ES-I3 (cell line): ENCODE data around the gene SYNPO2.

Experiments
- H3K36me3 ChIP-seq: 2 replicates; pipeline ENCODE4 v1.6.1; 2013; ENCODE audit warnings: mild to moderate bottlenecking, low read length, control low read depth, moderate library complexity; ENCODE audit not compliant: insufficient read depth
- H3K4me1 ChIP-seq: 2 replicates; pipeline ENCODE4 v1.6.1; 2013; ENCODE audit warnings: mild to moderate bottlenecking, control low read depth, low read length; ENCODE audit not compliant: insufficient read depth
- H3K9ac ChIP-seq: 2 replicates; pipeline ENCODE4 v1.6.1; 2013; ENCODE audit warnings: low read depth, mild to moderate bottlenecking, low read length, moderate library complexity
- H3K9me3 ChIP-seq: 2 replicates; pipeline ENCODE4 v1.6.1; 2013; ENCODE audit warnings: mild to moderate bottlenecking, low read length, moderate library complexity; ENCODE audit not compliant: control insufficient read depth, insufficient read depth

Gene SYNPO2, protein sequence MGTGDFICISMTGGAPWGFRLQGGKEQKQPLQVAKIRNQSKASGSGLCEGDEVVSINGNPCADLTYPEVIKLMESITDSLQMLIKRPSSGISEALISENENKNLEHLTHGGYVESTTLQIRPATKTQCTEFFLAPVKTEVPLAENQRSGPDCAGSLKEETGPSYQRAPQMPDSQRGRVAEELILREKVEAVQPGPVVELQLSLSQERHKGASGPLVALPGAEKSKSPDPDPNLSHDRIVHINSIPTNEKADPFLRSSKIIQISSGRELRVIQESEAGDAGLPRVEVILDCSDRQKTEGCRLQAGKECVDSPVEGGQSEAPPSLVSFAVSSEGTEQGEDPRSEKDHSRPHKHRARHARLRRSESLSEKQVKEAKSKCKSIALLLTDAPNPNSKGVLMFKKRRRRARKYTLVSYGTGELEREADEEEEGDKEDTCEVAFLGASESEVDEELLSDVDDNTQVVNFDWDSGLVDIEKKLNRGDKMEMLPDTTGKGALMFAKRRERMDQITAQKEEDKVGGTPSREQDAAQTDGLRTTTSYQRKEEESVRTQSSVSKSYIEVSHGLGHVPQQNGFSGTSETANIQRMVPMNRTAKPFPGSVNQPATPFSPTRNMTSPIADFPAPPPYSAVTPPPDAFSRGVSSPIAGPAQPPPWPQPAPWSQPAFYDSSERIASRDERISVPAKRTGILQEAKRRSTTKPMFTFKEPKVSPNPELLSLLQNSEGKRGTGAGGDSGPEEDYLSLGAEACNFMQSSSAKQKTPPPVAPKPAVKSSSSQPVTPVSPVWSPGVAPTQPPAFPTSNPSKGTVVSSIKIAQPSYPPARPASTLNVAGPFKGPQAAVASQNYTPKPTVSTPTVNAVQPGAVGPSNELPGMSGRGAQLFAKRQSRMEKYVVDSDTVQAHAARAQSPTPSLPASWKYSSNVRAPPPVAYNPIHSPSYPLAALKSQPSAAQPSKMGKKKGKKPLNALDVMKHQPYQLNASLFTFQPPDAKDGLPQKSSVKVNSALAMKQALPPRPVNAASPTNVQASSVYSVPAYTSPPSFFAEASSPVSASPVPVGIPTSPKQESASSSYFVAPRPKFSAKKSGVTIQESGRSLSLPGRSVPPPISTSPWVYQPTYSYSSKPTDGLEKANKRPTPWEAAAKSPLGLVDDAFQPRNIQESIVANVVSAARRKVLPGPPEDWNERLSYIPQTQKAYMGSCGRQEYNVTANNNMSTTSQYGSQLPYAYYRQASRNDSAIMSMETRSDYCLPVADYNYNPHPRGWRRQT

DNA sequence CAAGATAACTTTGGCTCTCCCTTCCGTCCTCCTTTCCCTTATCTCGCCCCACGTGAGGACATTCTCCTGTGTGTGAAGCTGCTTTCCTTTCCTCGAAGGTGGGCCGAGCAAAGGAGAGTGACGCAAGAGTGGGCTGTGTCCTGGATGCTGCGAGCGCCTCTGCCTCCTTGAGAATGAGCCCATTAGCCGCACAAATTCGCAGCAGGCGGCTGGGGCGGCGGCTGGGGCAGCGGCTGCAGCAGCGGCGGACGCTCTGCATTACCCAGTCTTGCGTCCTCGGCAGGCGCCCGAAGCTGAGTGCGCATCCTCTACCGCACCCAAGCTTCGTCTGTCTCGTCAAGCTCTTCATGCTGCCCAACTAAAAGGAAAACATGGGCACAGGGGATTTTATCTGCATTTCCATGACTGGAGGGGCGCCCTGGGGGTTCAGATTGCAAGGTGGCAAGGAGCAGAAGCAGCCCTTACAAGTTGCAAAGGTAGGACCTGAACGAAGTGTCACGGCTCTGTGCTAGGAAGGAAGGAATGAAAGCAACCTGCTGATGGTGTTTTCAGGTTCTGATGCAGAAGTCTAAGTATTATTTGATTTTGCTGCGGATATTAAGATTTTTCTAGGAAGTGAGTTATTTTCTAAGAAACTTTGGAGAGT is at the start of gene SYNPO2:
TSS of gene SYNPO2 (plus strand) at position 189 of the 646 bp plus-strand sequence. CDS start at position 372, 183 bp downstream.
- no peaks in the 10 kb centered on the region for H3K9me3 ChIP-seq
- H3K36me3 ChIP-seq = no peaks in the 10 kb centered on the region
- peaks cover 4% of the 10 kb centered on the region for H3K4me1 ChIP-seq
- H3K9ac ChIP-seq = peak within 1 kb of the TSS; percentile 43

DNA sequence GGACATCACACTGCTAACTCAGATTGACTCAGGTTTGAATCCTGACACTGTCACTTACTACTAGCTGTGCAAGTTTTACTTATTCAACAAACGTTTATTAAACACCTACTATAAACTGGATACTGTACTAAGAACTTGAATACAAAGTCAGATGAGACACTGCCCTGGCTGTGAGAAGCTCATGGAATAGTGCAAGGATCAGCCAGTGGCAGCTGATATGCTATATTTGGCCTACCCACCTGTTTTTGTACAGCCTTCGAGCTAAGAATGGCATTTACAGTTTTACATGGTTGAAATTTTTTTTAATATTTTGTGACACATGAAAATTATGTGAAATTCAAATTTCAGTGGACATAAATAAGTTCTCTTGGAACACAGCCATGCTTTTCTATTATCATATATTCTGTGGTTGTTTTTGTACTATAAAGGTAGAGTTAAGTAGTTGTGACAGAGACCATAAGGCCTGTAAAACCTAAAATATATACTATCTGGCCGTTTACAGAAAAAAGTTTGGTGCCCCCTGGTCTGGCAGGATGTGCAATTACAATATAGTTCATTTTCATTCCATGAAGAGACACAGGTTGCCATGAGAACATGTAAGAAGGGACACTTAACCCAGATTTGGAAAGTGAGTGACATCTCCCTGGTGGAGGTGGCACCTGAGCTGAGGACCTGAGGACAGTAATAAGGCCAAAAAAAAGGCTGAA is 49.3 kb upstream of the SYNPO2 start:
- Histone ChIP-seq H3K9me3 (no peaks in the 10 kb centered on the region), H3K36me3 (no peaks in the 10 kb centered on the region), H3K4me1 (peaks cover 12% of the 10 kb centered on the region; the same call in 1 of the 2 replicates), H3K9ac (no peak overlapping the region)

DNA sequence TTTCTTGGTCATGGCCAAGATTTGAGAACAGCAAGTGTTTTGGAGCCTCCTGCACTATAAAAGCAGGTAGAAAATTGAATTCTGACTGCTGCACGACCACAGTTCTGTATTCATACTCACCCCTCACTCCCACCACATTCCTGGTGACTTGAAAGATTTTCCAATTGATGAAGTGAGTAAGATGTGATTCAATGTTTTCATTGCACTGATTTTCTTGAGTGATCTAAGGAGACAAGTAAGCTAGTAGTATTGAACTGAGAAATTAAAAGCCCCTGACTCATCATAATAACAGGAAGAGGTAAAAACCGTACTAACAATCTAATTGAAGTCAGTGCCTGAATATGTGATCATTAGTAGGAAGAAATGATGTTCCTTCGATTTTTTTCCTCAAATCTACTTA is 46.6 kb upstream of the SYNPO2 start:
- Histone ChIP-seq H3K4me1 (peaks cover 12% of the 10 kb centered on the region; the same call in 1 of the 2 replicates), H3K9ac (no peak overlapping the region), H3K36me3 (no peaks in the 10 kb centered on the region), H3K9me3 (no peaks in the 10 kb centered on the region)

DNA sequence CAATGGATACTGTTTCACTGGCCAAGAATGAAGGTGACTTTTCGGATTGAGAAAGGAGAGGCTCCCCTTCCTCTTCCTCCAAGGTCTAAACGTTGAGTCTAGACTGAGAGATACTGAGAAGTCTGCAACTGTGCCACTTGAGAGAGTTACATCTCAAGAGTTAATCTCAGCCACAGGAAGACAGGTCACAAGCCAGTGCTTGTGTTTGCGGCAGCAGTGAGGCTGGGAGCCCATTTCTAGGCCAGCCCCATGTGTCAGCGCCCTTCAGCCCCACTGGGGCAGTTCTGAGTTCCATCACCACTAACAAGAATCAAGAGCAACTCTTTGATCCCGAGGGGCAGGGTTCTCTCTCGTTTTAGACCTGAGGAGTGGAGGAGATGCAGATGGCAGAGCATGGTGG is 45.4 kb upstream of the SYNPO2 start:
- no peaks in the 10 kb centered on the region for H3K9me3 ChIP-seq
- peaks cover 12% of the 10 kb centered on the region; the same call in 1 of the 2 replicates for H3K4me1 ChIP-seq
- no peaks in the 10 kb centered on the region for H3K36me3 ChIP-seq
- H3K9ac ChIP-seq = no peak overlapping the region

DNA sequence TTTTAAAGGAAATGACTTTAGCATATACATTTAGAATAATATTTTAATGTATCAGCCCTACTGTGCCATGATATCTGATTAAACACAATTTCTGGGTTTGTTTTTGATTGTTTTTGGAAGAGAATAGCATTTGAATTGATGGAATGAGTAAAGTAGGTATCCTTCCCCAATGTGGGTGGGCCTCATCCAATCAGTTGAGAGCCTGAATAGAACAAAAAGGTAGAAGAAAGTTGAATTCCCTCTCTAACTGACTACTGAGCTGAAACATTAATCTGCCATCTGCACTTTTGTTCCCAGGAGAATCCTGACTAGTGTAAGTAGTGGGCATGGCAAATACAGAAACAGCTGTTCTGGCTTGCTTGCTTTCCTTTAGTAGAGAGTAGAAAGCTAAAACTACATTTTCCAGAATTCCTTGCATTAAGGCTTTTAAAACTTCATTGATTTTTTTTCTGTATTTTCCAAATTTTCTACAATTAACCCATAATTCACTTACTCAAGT is 43.1 kb upstream of the SYNPO2 start:
- H3K9me3 ChIP-seq = no peaks in the 10 kb centered on the region
- no peak overlapping the region for H3K9ac ChIP-seq

DNA sequence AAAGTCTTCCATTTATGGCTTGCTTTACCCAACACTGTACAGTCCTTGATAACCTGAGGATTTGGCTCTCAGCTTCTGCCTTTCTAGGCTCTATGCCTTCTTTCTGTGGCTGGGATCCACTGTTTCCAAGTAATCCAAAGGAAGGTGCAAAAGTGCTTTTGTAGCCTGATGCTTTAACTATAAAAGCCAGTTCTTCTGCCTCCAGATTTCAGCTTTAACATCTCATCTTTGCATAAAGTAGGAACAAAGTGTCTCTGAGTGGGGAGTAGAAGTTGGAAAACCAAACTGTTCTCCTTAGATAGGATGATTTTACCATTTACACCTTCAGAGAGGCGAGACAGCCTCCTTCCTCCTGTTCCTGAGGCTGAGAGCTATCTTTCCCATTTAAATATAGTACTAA is 41.7 kb upstream of the SYNPO2 start:
- Histone ChIP-seq H3K9ac (no peak overlapping the region), H3K9me3 (no peaks in the 10 kb centered on the region), H3K4me1 (peaks cover 10% of the 10 kb centered on the region; the same call in 1 of the 2 replicates), H3K36me3 (no peaks in the 10 kb centered on the region)

More for the DNA sequence above, 43.1 kb upstream of the SYNPO2 start:
- Histone ChIP-seq H3K36me3 (no peaks in the 10 kb centered on the region), H3K4me1 (peaks cover 19% of the 10 kb centered on the region; the same call in 1 of the 2 replicates)

DNA sequence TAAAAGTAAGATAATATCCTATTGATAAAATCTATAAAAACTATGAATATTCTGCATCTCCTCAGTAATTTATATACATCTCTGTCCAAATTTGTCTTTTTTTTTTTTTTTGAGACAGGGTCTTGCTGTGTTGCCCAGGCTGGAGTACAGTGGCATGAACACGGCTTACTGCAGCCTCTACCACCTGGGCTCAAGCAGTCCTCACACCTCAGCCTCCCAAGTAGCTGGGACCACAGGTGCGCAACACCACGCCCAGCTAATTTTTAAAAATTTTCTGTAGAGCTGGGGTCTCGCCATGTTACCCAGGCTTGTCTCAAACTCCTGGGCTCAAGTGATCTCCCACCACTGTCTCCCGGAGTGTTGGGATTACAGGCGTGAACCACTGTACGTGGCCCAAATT is 40.4 kb upstream of the SYNPO2 start:
- Histone ChIP-seq H3K9ac (no peak overlapping the region), H3K4me1 (peaks cover 13% of the 10 kb centered on the region; the same call in 1 of the 2 replicates), H3K36me3 (no peaks in the 10 kb centered on the region), H3K9me3 (no peaks in the 10 kb centered on the region)

DNA sequence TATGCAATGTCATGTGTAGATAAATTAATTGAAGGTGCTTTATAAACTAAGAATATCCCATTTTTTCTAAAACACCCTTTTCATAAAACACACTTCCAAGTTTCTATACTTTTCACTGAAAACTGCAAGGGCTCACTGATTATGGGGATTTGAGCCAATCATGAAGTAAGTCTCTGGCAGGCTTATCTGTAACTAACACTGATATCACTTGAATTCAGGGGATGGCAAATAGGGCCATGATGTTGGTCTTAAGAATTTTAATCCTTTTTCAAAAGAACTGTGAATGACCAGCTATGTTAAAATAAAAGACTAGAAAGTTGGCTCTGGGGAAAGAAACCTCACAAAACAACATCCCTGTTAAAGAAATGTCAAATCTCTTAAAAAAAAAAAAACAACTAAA is 39.8 kb upstream of the SYNPO2 start:
- H3K4me1 ChIP-seq = peaks cover 17% of the 10 kb centered on the region; the same call in 1 of the 2 replicates
- no peak overlapping the region for H3K9ac ChIP-seq
- no peaks in the 10 kb centered on the region for H3K36me3 ChIP-seq
- no peaks in the 10 kb centered on the region for H3K9me3 ChIP-seq

DNA sequence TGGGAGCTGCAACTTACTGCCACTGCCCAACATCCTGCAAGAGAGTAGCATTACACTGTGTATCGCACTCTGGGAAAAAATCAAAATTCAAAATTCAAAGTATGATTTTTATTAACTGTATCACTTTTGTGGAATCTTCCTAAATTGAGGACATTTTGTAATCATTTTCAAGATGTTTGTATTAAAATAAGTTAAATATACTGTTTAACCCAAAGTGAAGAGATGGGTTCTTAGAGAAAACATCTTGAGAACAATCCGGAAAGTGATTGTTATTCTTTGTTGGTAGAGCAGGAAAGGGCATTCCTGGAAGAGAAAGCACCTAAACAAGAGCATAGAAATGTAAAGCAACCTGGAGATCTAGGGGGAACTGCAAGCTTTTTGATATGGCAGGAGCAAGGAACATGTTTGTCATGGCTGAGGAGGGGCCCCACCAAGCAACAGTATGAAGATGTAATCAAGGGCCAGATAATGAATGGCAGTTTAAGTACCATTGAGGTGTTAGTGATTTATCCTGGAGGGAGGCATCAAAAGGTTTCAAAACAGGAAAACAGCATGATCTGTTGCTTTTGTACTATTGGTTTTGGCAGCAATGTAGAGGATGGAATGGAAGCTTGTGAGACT is 38.7 kb upstream of the SYNPO2 start:
- peak overlapping the region; percentile 55; the same call in 1 of the 2 replicates for H3K9ac ChIP-seq
- peaks cover 17% of the 10 kb centered on the region; the same call in 1 of the 2 replicates for H3K4me1 ChIP-seq
- H3K9me3 ChIP-seq = no peaks in the 10 kb centered on the region
- no peaks in the 10 kb centered on the region for H3K36me3 ChIP-seq

DNA sequence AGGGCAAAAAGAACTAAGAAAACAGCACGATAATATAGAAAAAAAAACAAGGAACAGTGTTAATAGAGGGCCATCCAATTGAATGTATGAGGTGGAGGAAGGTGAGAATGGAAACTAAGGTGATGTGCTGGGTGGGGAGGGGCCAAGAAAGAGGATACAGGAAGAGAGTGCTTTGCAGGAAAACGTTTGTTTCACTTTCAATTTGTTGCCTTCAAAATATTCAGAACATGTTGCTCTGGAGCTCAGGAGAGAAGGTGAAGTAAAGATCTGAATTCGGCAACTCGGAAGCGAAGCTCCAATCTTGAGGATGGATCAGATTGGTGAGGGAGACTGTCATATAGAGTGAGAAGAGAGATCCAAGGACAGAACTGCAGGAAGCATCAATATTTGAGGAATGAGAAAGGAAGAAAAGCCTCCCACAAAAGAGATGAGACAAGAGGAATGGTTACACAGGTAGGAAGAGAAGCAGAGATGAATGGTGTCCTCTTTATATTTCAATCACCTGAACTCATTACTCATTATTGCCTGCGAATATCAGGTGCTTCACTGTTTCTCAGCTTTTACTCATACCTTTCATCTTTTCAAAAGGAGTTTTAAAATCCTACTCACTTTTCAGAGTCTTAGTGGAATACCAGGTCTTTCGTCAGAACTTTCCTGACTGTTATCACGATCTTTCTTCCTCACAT is 38.0 kb upstream of the SYNPO2 start:
- Histone ChIP-seq H3K9ac (peak overlapping the region; percentile 55), H3K36me3 (no peaks in the 10 kb centered on the region), H3K9me3 (no peaks in the 10 kb centered on the region), H3K4me1 (peaks cover 17% of the 10 kb centered on the region; the same call in 1 of the 2 replicates)

DNA sequence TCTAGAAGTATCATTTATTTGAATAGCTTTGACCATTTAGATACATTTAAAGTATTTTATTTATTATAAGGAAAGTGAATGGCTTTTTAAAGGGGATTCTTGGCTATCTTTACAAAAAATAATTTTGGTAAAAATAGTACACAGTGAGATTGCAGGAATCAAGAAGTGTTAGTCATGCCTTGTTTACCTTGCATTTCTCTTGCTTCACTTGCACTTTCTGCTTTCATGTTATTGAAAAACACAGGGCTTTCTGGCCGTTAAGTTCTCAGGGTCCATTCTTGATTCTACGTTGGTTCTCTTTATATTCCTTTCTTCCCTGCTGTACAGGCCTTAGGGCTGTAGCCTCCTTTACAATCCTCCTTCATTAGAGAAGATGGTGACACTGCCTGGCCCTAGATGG is 30.9 kb upstream of the SYNPO2 start:
- Histone ChIP-seq H3K4me1 (peaks cover 8% of the 10 kb centered on the region; the same call in 1 of the 2 replicates), H3K36me3 (no peaks in the 10 kb centered on the region), H3K9ac (no peak overlapping the region), H3K9me3 (no peaks in the 10 kb centered on the region)

DNA sequence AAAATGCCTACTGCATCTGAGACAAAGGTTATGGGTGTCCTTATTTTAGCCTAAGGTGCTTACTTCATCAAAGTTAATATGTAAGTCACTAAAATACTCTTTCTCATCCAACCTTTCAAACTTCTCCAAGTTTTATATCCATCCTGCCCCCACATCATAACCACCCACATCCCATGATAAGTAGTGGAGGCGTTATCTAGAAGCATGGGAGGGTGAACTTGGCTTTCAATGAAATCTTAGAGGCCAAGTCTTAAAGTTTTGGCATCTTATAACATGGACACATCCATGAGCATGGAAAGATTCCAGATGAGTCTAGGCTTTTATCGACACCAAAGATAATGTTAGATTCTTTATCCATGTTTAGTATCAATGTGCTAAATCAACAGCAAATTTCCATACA is 29.9 kb upstream of the SYNPO2 start:
- Histone ChIP-seq H3K9me3 (no peaks in the 10 kb centered on the region), H3K36me3 (no peaks in the 10 kb centered on the region), H3K4me1 (no peaks in the 10 kb centered on the region), H3K9ac (no peak overlapping the region)
